RPMI7951 (cell line): ENCODE measurements around the gene ADGRL3. TPM values are rescaled to one million over a fixed set of nuclear protein-coding genes. Genes with fewer than 3 reads are reported as not detected.

Experiments
- DNase-seq: peaks from one replicate; pipeline ENCODE4 v3.0.0-alpha.2; 2012; ENCODE audit warnings: low read depth
- total RNA-seq: library from RNA; depleted of rRNA; stranded (reverse); fragments of >200 nt; shearing (Covaris generic); gene quantifications from 2 replicates; pipeline ENCODE4 v1.2.3, GENCODE V29; 2014

The ADGRL3 gene
- total RNA-seq, 1 experiment from 2014 or later, result not detected

DNA sequence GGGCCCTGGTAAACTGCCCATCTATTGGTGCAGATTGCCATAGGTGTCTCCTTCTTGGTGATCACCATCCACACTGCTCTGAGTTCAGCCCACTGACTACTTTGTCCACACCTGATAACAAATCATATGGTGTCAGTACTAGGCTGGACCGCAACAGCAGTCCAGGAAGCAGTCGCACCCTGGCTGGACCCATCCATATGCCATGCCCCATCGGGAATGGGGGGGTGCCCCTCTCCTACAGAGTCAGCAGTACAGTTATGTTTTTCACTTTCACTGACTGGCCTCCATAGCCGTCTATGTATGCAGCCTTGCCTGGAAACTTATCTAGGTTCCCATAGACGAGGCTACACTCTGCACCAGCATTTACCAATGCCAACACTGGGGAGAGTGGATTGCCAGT is 226.1 kb downstream of the ADGRL3 start:
- DNase-seq, result no peak

DNA sequence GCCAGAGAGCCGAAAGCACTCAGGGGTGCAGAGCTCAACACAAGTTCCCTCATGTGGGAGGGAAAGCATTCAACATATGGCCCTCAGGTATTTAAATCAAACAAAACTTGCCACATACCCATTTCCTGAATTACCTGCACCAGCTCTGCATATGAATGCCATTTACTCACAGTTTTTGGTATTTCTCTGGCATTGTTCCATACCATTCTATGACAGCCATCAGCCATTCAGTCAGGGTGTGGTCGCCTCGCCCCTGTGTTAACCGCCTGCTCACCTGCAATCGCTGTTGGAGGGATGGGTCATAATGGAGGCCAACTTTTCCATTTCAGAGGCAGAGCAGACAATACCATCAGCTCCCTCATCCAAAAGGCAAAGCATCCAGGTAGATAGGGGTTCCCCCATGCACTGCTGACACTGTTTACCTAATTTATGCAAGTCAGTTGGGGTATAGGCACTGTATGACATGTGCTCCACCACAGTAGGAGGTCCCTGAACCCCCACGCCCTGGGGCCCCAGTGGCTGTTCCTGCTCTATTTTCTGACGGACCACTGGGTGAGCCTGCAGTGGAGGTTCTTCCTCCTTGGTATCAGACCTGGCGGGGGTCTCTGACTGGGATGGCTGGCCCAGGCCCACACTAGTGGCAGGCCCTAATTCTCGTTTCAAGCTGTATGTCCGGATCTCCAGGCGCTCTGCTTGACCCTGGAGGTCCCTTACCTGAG is 227.1 kb downstream of the ADGRL3 start:
- no peak for DNase-seq

DNA sequence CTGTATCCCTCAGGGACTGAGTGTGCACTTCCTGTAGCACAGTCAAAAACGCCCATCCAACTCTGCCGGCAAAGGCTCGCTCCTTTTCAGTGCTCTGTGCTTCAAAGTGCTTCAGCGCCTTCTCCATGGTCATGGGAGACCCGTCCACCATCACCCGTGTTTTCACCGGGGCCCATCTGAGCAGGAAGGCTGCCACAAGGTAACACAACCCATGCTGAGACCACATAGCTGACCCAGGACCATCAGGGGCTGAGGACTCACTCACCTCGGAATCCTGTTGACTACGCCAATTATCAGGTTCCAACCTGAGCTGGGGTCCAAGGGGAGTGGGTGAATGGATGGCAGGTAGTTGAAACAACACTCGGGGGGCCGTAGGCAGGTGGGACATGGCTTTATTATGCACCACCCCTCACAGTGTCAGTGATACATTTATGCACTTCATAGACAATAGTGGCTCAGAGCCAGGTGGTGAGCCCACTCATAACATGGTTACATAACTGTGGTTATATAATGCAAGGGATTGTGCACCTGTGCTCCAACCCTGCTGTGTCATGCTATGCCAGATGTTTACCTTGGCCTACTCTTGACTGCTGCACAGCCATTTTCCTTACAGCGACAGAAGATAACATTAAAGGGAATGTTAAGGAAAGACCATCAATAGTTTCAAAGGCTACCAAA is 227.8 kb downstream of the ADGRL3 start:
- no peak for DNase-seq

DNA sequence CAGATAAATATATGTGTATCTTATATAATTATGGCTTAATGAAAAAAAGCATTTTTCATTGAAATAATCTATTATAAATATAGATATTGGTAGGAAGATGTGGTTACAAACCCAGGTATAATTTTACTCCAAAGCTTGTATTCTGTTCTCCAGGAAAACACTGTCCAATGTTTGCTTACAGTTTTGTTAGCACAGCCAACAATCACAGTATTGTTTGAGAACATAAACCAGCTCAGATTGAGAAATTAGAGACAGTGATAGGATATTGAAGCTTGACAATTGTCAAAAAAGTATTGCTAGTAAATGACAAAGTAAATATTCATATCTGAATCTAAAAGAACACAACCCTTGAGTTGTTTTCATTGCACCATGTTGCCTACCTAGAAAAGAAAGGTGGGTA is 228.8 kb downstream of the ADGRL3 start:
- DNase-seq, result no peak

DNA sequence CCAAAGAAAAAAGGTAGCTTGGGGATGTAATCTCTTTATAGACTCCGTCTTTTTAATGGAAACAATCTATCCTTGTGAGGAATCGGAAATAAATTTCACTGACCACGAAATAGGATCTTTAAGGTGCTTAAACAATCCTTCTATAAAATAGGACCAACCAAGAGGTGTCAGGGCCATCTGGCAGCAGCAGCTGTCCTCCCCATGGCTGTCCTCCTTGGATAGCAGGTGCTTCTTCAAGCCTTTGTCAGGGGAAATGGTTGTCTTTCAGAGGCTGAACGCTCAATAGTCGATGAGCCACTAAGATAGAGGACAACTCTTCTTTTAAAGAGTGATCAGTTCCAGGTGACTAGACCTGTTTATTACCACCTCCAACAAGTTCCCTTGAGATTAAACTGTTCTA is 231.0 kb downstream of the ADGRL3 start:
- no peak for DNase-seq

DNA sequence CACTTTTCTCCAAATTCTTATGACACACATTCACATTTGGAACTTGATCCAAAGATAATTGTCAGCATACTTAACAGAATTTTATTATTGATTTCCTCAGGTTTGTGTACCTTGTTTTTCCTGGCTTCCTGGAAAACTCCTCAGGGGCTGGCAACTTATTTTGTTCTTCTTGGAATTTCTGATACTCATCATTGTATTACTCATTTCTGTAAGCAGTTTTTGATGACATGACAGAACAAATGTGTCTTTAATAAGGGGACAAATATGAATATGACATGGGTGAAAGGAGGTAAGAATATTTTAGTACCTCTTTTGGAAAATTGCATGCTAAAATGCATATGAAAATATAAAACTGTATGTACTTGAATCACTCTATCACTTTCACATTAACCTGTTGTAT is 237.8 kb downstream of the ADGRL3 start:
- no peak for DNase-seq

DNA sequence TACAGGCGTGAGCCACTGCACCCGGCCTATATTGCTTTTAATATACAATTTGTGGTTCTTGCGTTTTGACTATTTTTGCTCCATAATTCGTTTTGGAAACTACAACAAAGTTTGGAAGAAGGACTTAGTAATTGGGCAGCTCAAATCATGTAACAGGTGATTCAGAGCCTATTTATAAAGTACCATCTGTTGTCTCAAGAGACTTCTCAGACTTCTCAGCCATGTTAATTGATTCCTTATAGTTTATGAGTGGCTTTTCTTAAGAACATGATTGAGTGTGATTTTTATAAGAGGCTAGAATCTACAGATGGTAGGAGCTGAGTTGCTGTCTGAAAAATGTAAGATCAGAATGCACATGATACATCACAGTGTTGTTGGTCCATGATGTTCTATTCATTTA is 240.2 kb downstream of the ADGRL3 start:
- DNase-seq, result no peak

DNA sequence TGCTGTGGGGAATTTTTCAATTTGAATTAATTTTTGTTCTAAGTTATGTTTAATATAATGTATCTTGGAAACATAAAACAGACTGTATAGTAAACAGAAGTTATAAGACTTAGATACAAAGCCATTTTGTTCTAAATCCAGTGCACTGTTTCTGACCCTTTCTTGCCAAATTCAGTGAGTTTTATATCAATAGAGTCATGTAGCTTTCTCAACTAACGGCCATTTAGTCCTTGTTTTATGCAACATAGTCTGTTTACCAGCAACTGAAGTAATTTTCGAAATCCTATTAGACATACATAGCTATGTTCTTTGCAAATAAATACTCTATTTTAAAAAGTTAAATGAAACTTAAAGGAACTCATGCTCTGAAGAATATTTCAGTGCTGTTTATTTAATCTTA is 242.8 kb downstream of the ADGRL3 start:
- DNase-seq, result no peak

DNA sequence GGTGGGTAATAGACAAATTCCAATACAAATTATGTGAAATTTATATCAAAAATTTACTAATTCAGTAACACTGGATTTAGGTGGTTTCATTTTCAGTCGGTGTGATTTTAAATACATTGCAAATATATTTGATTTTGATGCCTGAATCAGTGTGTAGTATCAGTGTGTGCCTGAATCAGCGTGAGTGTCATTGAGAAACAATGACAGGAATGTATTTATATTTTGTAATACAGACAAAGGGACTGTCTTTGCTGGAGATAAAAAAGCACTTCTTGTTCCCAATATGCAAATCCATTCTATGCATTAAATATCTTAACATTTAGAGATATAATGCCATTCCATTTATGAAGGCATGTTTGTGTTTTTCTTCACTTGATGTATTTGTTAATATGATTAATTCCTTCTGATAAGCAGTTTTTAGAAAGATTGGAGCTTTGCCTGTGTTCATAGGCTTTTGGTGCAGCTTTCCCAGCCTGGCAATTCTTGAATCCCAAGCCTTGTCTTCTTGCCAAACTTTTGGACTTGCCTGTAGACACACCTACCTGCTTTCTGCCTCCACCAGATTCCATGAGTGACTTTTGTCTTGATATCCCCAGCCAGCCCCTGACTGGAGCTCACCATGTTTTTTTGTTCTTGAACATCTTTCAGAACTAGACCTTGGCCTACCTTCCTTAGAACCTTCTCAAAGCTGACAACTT is 243.8 kb downstream of the ADGRL3 start:
- no peak for DNase-seq

DNA sequence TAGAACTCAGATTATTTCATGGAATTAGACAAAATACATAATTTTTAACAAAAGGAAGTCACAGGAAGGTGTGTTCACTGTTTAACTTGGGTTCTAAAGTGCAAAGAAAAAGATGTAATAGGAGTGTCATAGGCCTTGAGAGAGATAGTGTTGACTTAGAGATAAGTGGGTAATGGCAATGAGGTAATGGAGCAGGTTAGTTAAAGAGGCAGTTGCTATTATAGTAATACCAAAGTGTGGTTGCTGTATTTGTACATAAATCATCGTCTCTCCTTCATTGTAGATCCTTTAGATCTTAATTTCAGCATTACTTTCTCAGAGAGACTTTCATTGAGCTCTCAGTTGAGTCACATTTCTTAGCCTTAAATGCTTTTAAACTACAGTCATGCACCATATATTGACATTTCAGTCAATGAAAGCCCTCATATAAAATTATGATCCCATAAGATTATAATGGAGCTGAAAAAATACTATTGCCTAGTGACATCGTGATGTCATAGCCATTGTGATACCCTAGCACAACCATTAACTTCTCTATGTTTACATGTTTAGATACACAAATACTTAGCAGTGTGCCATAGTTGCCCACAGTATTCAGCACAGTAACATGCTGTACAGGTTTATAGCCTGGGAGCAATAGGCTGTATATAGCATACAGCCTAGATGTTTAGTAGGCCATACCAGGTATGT is 245.4 kb downstream of the ADGRL3 start:
- no peak for DNase-seq

DNA sequence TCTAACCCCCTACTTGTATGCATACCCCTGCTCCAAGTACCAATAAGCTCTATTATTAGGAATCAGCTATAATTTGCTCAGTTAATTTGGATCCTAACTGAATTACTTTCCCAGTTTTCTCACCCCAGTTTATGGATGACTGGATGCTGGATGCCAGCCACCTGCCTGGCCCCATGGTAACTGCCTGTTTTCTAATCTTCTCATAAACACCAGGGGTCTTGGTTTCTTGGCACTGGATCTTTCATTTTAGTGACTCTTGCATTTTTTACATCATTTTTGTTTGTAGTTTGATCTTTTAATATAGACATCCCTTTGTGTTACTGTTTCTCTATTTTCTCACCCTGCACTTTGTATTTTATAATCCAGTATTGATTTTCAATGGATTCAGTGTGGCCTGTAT is 246.8 kb downstream of the ADGRL3 start:
- no peak for DNase-seq

DNA sequence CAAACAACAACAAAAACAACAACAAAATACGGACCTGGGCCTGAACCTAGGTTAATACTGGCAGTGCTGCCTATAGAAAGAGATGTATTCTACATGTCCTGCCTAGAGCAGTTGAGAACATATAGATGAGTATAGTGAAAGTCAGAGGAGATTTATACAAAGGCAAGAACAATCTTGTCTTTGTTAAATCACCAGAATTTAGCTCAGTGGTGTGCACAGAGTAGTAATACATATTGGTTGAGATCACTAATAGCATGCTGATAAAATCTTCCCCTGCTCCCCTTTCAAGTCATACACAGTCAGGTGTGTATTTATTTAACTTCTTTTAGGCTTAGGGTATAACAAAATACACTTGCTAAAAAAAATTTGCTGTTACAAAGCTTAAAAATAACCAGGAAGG is 247.8 kb downstream of the ADGRL3 start:
- DNase-seq, result no peak

DNA sequence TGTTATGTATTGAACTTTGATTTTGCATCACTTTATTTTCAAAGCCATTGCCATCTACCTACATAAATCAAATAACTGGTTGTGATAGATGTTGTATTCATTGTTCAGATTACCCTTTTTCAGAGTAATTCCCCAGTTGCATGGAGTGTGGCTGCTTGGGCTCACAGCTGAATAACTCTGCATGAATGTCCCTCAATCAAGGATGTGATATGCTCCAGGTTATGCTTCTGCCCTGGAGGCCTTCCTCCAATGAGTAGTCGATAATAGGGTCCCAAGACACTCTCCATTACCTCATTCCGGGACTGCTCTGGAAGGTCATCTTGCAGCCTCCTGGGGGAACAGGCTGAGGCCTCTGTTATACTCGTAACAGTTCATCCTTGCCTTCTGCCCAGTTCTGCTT is 251.8 kb downstream of the ADGRL3 start:
- no peak for DNase-seq

DNA sequence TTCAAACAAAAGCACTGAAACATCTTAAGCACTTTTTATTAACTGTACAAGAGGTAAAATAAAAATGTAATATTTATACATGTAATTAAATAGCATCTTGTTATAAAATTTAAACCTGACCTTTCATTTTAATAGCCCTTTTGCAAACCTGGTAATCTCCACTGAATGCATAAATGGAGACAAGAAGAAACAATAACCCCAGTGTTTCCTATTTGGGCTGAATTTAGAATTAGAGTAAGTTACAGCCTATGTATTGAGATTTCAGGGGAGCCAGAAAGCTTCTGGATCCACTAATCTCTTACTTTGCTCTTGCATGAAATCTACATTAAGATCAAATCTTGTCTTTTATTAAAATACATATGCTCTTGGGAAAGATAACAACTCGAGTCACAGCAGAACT is 261.8 kb downstream of the ADGRL3 start:
- no peak for DNase-seq

DNA sequence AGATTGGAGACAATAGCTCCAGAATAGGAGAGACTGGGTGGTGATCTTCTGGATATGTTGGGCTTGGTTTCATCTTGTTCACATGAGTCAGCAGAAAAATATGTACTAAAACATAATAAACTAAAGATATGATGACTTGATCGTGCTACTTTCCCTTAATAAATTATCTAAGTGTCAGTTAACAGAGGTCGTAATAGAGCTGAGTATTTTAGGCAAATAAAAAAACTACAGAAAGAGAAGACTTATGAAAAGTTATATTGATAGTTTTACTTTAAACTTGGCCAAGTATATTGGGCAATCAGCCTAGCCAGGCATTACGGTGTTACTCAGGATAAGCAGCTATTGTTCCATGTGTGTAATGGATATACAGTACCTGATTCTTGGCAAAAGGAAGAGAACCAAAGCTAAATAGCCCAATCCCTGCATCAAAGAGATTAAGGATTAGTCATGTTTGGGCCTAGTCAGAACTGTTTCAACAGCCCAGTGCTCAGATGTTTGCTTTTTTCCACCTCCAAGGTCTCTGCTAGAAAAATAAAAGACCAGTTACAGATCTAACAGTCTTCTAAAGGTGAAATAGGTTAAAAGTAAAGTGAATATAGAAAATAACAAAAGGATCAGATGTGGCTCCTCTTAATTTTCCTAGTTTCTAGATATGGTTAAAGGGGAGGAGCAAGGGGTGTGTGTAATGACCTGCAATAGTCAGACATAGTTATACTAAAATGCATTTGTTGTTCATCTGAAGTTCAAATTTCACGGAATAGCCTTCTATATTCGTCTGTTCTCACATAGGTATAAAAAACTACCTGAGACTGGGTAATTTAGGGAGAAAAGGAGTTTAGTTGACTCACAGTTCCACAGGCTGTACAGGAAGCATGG is 262.6 kb downstream of the ADGRL3 start:
- DNase-seq, result no peak

DNA sequence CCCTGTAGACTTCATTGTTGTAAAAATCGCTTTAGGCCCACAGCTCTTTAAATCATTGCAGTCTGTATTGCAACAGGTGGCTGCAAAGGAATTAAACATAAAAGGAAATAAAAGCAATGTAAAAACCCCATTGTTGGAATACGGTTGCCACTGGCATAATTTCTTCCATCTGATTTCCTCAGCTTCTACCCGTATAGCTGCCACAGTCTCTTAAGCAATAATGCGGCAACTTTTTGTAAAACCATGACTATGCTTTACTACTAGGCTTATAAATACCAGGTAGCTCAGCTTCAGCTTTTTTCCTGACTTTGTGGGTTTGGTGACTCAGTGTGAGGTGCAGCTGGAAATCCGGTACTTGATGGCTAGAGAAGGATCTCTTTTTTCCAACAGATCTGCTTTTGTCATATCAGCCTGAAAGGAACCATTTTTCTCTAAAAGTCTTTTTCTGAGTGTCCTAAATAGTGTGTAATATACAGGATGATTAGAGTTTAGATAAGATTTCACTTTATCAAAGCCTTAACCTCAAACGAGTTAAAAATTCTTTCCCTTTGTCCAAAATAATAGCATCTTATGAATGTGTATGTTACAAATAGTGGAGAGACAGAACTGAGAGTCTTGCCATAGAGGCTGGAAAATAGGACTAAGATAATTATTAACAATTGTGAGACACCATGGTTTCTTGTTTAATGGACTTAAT is 268.0 kb downstream of the ADGRL3 start:
- peak; percentile 0 for DNase-seq

DNA sequence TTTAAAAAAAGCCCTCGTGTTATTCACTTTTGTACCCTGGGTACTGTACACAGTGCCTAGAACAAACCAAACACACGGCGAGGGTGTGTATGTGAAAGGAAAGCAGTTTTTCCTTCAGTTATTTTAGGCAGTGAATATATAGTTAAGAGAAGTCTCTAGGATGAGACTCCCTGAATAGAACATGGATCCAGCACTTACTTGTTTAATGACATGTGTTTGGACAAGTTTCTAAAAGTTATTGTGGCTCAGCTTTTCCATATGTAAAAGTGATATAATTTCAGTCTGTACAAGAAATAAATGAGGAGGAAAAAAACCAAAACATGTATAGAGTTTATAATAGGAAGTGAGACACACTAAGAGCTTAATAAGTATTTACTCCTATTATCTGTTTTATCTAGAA is 273.2 kb downstream of the ADGRL3 start:
- DNase-seq, result no peak

DNA sequence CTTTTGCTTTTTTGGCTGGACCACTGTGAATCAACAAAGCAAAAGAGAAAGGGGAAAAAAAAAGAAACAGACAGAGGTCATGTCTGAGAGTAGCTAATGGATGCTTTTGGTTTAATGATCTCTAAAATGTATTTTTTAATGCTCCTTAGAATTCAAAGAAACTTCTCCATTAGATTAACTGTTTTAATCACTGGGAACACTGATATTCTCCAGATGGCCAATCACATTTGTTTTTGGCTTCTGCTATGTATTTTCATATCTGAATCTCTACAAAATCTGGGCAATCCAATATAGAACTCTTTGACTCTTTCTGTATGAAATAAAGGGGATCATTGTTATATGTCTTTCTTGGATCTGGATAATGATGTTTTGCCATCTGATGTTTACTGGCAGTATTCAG is 278.2 kb downstream of the ADGRL3 start:
- DNase-seq, result no peak

DNA sequence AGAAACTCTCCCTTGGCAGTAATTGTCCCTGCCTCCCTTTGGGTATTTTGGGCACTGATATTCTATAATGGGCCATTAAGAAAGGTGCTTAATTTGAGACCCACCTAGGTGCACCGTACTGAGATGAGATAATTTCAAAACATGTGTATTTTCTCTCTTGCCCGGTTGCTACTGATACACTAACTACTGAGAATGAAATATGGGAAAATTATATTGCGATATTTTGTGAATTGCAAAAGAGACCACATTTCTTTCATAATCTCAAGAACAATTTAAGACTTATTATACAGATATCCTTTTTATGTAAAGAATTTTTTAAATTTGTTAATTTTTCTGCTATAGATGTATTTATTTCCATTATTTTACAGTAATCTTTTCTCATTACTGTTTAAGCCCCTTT is 284.9 kb downstream of the ADGRL3 start:
- DNase-seq, result no peak

DNA sequence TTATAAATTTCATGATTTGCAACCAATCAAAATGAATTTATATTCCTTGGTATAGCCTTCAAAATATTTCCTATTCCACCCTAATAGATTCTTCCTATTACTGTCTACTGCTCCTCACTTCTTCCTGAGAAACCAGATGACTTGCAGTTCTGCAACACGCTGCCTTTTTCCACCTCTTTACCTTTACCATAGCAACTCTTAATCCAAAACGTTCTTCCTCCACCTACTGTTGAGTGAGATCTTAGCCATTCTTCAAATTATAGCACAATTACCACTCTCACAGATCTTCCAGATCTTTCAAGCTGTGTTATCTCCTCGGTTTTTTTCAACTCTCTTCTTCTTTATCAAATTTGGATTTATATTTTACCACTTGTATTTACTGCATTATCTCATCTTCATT is 289.8 kb downstream of the ADGRL3 start:
- no peak for DNase-seq

DNA sequence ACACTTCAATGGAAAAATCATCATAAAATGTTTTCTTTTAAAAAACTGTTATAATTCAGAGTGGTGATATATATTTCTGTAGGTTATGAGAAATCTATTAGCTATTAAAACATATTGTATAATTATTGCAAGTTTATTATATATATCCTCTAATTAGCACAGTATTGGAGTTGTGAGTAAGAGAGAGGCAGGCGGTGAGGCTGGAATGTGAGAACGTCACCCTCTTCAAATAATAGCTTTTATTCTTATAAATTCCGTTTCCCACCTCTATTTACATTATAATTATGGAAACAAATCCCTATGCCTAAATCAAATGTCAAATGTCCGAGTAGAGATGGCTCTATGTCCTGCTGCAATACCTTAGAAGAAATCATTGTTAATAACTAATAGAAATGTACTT is 292.9 kb downstream of the ADGRL3 start:
- no peak for DNase-seq
